ENCODE data around the gene NME1.

DNA sequence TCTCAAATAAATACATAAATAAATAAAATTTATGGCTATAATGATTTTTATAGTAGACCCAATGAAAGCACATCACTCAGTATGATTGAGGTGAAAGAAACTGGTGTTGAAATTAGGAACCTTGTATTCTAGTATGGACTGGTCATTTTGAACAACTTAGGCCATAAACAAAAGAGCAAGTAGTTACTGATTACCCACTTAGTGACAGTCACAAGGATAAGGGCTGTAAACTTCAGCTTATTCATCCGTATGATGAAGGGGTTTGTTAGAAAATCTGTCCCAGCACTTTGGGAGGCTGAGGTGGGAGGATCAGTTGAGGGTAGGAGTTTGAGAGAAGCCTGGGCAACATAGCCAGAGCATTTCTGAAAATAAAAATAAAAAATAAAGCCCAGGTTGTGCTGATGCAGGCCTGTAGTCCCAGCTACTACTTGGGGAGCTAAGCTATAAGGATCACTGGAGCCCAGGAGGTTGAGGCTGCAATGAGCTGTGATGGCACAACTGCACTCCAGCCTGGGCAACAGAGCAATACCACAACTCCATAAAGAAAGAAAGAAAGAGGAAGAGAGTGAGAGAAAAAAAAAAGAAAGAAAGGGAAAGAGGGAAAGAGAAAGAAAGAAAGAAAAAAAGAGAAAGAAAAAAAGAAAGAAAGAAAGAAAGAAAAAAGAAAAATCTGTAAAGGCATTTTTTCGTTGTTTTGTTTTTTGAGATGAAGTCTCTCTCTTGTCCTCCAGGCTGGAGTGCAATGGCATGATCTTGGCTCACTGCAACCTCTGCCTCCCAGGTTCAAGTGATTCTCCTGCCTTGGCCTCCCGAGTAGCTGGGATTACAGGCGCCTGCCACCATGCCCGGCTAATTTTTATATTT lies 28.5 kb upstream of the NME1 start:
- TF ChIP-seq EP300 (IDR thresholded peaks at IDR 0.05) (no peak), POLR2A (IDR thresholded peaks at IDR 0.05; ENCODE audit: low read length) (no peak), CBX2 (IDR thresholded peaks at IDR 0.05; ENCODE audit: borderline replicate concordance, low read depth) (no peak)
- TF ChIP-seq, protein P1, sequence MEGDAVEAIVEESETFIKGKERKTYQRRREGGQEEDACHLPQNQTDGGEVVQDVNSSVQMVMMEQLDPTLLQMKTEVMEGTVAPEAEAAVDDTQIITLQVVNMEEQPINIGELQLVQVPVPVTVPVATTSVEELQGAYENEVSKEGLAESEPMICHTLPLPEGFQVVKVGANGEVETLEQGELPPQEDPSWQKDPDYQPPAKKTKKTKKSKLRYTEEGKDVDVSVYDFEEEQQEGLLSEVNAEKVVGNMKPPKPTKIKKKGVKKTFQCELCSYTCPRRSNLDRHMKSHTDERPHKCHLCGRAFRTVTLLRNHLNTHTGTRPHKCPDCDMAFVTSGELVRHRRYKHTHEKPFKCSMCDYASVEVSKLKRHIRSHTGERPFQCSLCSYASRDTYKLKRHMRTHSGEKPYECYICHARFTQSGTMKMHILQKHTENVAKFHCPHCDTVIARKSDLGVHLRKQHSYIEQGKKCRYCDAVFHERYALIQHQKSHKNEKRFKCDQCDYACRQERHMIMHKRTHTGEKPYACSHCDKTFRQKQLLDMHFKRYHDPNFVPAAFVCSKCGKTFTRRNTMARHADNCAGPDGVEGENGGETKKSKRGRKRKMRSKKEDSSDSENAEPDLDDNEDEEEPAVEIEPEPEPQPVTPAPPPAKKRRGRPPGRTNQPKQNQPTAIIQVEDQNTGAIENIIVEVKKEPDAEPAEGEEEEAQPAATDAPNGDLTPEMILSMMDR (IDR thresholded peaks at IDR 0.05) = no peak
